Left lung (tissue), 10 donors: Measurements from ENCODE around the gene PSMD11. TPM values are rescaled to one million over a fixed set of nuclear protein-coding genes. Genes with fewer than 3 reads are reported as not detected.

Source experiments
- ATAC-seq: fragments of 200-7000 bp; cut with Tn5 transposase; one replicate; pipeline ENCODE4 v1.9.1; 2020; ENCODE audit warnings: moderate library complexity
- DNase-seq, 4 donors: peaks; one replicate each; pipeline ENCODE4 v3.0.0-alpha.2; 2013 to 2020
- H3K27ac ChIP-seq, 2 donors: fragments of 200-600 bp; sonication (generic) in 1 of 2; one replicate each; pipeline versions ENCODE4 v1.5.0 to v1.8.0; 2020 to 2021
- H3K27me3 ChIP-seq, 2 donors: fragments of 200-600 bp; sonication (generic) in 1 of 2; one replicate each; pipeline versions ENCODE4 v1.5.0 to v1.8.0; 2020 to 2021
- H3K36me3 ChIP-seq, 2 donors: fragments of 200-600 bp; sonication (generic) in 1 of 2; one replicate each; pipeline versions ENCODE4 v1.5.0 to v1.8.0; 2020 to 2021
- H3K4me1 ChIP-seq, 2 donors: fragments of 200-600 bp; one replicate each; pipeline ENCODE4 v1.8.0; 2021
- H3K4me3 ChIP-seq, 2 donors: fragments of 200-600 bp; sonication (generic) in 1 of 2; one replicate each; pipeline versions ENCODE4 v1.5.0 to v1.8.0; 2020 to 2021; ENCODE audit warnings: mild to moderate bottlenecking in 1 of 2
- H3K9me3 ChIP-seq, 2 donors: fragments of 200-600 bp; sonication (generic) in 1 of 2; one replicate each; pipeline versions ENCODE4 v1.5.0 to v1.8.0; 2020 to 2021
- intact Hi-C, 2 donors: fragments of 100-400 bp; cut with DNase I; formaldehyde crosslinking; loops; one replicate each; pipeline versions ENCODE4 v1.11.2 to v1.14.2; 2022
- polyA plus RNA-seq, 6 donors: library from polyadenylated mRNA; unstranded; fragments of 120-200 nt; gene quantifications; one replicate each; pipeline ENCODE4 v1.2.1, GENCODE V29; 2013; ENCODE audit not compliant: insufficient read length in 6 of 6
- total RNA-seq, 2 donors: library from RNA; stranded (reverse); fragmentation: NEBNext Ultra II Directional; extraction: Animal tissue kit (Norgen Biotek cat#: 25700); gene quantifications; one replicate each; pipeline ENCODE4 v1.2.1, GENCODE V29; 2021
- TF ChIP-seq, protein P1 (sequence below), 2 donors: fragments of 200-600 bp; sonication (generic) in 1 of 2; IDR thresholded peaks; one replicate each; pipeline versions ENCODE4 v1.5.0 to v1.8.0; 2021; ENCODE audit warnings: antibody characterized with exemption in 2 of 2
- donor health status: DM: no; HTN: yes; CAD: no.
- donor health status: DM: no; HTN: no; CAD: no.

Gene PSMD11
- total and polyA plus RNA-seq, 8 donors, result 67.4 to 115 (median 82.8) TPM

DNA sequence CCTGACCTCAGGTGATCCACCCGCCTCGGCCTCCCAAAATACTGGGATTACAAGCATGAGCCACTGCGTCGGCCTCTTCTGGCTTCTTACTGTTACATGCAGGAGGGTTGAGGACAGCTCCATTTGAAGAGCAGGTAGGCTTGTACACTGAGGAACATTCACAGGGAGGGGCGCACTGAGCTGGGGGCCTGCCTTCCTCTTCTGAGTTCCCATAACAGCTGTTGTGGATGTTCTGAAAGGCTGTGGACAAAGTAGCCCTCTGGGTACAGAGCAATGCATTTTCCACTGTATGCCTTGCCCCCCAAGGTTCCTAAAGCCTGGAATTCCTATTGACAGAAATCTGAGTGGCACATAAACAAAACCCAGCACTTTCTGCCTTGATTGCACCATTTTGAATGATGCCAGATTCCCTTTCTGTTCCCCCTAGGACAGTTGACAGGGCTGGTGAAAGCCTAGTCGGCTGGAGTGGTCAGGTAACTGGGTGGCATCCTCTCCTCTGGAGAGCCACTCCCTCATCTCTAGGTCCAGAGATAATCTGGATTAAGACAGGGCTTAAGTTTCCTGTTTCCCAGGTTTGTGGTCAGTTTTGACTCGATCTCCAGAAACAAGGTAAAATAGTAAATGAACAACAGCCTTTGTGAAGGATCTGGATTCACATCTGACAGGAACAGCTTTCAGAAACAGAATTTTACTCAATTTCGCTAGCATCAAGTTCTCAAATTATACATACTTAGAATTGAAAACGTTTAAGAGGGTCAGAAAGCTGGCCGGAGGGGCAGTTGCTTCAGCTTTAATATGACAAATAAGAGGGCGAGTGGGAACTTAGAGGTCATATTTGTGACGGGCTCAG lies 41.2 kb downstream of the PSMD11 start:
- Histone ChIP-seq H3K36me3 (peaks cover 0 to 48% of the 10 kb centered on the region in 2 donors), H3K27me3 (peaks cover 0 to 16% of the 10 kb centered on the region in 2 donors), H3K27ac (peak overlapping the region; percentile 57 to 66), H3K4me3 (peak overlapping the region in 1 of 2 donors; percentile 49), H3K9me3 (no peaks in the 10 kb centered on the region), H3K4me1 (peaks cover 7 to 20% of the 10 kb centered on the region in 2 donors)
- intact Hi-C loops, result loop anchor here in 1 of 2 donors (10.0 kb wide), 1 partner anchor 269 kb away; no protein-coding TSS in a partner anchor
- TF ChIP-seq, protein P1, sequence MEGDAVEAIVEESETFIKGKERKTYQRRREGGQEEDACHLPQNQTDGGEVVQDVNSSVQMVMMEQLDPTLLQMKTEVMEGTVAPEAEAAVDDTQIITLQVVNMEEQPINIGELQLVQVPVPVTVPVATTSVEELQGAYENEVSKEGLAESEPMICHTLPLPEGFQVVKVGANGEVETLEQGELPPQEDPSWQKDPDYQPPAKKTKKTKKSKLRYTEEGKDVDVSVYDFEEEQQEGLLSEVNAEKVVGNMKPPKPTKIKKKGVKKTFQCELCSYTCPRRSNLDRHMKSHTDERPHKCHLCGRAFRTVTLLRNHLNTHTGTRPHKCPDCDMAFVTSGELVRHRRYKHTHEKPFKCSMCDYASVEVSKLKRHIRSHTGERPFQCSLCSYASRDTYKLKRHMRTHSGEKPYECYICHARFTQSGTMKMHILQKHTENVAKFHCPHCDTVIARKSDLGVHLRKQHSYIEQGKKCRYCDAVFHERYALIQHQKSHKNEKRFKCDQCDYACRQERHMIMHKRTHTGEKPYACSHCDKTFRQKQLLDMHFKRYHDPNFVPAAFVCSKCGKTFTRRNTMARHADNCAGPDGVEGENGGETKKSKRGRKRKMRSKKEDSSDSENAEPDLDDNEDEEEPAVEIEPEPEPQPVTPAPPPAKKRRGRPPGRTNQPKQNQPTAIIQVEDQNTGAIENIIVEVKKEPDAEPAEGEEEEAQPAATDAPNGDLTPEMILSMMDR (IDR thresholded peaks at IDR 0.05), result no peak
- ATAC-seq, result no peak
- DNase-seq, result no peak

DNA sequence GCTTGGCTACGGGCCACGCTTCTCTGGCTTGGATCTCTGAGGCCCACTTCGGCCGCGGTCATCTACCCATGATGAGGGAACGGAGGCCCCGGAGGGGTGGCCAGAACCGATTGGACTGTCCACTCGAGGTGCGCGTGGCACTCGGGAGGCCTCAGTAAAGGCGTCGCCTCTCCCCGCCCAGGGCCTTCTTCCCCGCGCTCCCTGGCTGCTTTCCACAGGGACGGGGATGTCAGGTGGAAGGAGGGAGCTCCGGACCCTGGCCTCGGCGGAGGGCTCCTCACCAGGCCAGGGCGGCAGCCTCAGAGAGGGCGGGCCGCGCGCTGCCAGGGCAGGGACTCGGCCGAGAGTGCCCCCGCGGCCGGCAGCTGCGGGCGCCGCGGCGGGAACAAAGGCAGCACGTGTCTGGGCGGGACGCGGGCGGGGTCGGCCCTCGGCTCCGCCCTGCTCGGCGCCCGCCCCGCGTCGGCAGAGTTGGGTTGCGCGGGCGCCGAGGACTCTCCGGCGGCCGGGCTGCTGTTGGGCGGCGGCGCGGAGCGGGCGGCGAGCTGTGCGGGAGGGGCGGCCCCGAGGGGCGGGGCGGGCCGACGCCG lies 41.9 kb downstream of the PSMD11 start:
- peak; percentile 89 for ATAC-seq
- peak in 2 of 4 donors; percentile 66 to 86 for DNase-seq

DNA sequence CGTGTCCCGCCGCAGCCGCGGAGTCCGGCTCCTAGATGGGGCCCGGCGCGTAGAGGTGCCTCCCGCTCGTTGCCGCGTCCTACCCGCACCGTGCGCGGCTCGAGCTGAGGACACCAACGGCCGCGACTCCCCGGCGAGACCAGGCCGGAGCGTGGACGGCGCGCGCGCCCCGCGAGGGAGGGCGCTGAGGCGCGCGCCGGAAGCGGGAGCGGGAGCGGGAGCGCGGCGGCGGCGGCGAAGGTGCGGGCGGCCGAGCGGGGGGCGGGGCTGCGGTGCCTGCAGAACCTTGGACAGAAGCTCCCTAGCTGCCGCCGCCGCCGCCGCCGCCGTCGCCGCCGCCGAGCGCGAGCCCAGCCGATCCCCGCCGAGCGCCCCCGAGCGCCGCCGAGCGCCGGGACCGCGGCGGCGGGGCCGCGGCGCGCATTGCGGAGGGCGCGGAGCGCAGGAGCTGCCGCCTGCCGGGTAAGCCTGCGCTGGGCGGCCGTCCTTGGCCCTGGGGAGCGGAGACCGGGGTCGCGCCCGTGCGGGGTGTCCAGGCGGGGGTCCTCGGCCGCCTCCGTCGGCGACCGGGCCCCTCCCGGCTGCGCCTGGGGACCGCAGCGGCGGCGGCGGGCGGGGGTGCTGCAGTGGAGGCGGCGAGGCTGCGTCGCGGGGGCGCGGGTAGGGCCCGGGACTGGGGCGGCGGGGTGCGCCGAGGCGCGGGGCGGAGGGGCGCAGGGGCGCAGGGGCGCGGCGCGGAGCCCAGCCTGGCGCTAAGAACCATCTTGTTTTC lies 42.6 kb downstream of the PSMD11 start, which contains the start of gene CDK5R1:
Gene CDK5R1, plus strand, starts transcription at position 293 of the 772 bp plus-strand sequence. CDS start 628 bp downstream, outside the sequence.
- DNase-seq (peak in 3 of 4 donors; percentile 63 to 91 (median 68)), ATAC-seq (peak; percentile 61)
- H3K4me3 ChIP-seq, result peak within 1 kb of the TSS; percentile 40 to 49
- H3K4me1 ChIP-seq, result peaks cover 7 to 23% of the 10 kb centered on the region in 2 donors
- H3K27ac ChIP-seq, result peak within 1 kb of the TSS; percentile 57 to 66
- TF ChIP-seq, protein P1 (IDR thresholded peaks at IDR 0.05), result no peak
- H3K9me3 ChIP-seq, result no peaks in the 10 kb centered on the region
- peaks cover 0 to 34% of the 10 kb centered on the region in 2 donors for H3K36me3 ChIP-seq
- H3K27me3 ChIP-seq, result peaks cover 0 to 16% of the 10 kb centered on the region in 2 donors
- intact Hi-C loops, result loop anchor here in 1 of 2 donors (10.0 kb wide), 1 partner anchor 268 kb away; no protein-coding TSS in a partner anchor

More for the DNA sequence above, 41.9 kb downstream of the PSMD11 start:
- H3K27me3 ChIP-seq, result peaks cover 0 to 16% of the 10 kb centered on the region in 2 donors
- peak overlapping the region; percentile 26 to 49 for H3K4me3 ChIP-seq
- H3K4me1 ChIP-seq, result peaks cover 7 to 20% of the 10 kb centered on the region in 2 donors
- H3K27ac ChIP-seq, result peak overlapping the region; percentile 57 to 66
- TF ChIP-seq, protein P1 (IDR thresholded peaks at IDR 0.05), result no peak
- no peaks in the 10 kb centered on the region for H3K9me3 ChIP-seq
- H3K36me3 ChIP-seq, result peaks cover 0 to 41% of the 10 kb centered on the region in 2 donors
- intact Hi-C loops, result loop anchor here in 1 of 2 donors (10.0 kb wide), 1 partner anchor 269 kb away; no protein-coding TSS in a partner anchor

DNA sequence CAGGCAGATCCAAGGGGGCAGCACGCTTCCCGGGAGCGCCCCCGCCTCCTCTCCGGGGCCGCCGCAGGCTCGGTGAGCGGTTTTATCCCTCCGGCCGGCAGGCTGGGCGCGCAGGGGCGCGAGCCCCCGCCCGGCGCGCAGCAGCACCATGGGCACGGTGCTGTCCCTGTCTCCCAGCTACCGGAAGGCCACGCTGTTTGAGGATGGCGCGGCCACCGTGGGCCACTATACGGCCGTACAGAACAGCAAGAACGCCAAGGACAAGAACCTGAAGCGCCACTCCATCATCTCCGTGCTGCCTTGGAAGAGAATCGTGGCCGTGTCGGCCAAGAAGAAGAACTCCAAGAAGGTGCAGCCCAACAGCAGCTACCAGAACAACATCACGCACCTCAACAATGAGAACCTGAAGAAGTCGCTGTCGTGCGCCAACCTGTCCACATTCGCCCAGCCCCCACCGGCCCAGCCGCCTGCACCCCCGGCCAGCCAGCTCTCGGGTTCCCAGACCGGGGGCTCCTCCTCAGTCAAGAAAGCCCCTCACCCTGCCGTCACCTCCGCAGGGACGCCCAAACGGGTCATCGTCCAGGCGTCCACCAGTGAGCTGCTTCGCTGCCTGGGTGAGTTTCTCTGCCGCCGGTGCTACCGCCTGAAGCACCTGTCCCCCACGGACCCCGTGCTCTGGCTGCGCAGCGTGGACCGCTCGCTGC lies 43.3 kb downstream of the PSMD11 start:
- H3K9me3 ChIP-seq, result no peaks in the 10 kb centered on the region
- DNase-seq (no peak), ATAC-seq (no peak)
- TF ChIP-seq, protein P1 (IDR thresholded peaks at IDR 0.05), result no peak
- peaks cover 0 to 27% of the 10 kb centered on the region in 2 donors for H3K36me3 ChIP-seq
- intact Hi-C loops, result loop anchor here in 1 of 2 donors (10.0 kb wide), 1 partner anchor 267 kb away; no protein-coding TSS in a partner anchor
- H3K27me3 ChIP-seq, result peaks cover 0 to 16% of the 10 kb centered on the region in 2 donors
- peak overlapping the region; percentile 40 to 49 for H3K4me3 ChIP-seq
- peaks cover 7 to 31% of the 10 kb centered on the region in 2 donors for H3K4me1 ChIP-seq
- no peak overlapping the region for H3K27ac ChIP-seq
